ENCODE measurements around the gene DMAC2. TPM values are rescaled to one million over a fixed set of nuclear protein-coding genes. Genes with fewer than 3 reads are reported as not detected.

The DMAC2 gene
- total and polyA plus RNA-seq, 2 experiments from 2014 or later, result 77.2 to 86.5 TPM

DNA sequence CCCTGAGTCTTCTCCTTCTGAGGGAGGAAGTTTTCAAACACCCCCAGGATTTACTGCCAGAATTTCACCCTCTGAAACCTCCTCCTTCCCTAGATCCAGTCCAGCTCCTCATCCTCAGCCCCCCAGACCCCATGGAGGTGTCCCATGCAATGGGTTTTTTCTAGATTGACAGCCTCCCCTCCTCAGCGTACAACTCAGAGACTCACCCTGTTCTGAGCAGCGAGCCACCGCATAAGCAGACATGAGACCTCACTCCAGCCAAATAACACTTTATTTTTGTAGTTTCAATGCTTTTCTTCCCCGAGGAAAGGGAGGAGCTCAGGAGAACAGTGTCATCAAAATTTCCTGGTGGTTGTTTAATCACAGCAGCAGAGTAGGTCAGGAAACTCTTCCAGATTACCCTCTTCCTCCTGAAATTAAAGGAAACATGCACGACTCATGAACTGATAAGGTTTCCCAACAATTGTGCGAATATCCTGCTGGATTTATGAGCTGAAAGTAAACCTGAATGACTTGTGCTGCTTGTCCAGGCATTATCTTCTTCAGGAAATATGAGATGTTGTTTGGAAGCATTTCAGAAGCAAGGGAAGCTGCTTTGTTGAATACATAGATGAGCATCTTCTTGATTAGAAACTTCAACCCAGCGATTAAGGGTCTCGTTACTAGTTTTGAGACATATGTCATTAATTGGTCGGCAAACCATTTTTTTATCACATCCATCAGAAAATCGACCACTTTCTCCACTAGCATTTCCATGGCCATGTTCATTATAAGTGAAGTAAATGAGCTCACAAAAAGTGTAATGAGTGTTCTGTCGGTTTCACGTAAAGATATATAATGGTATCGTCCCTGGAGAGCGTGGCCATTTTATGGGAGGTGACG is 39.4 kb upstream of the DMAC2 start:
- no peak for ATAC-seq
- Mint-ChIP-seq H3K4me1 (no peaks in the 10 kb centered on the region), H3K36me3 (ENCODE audit: low read depth) (no peaks in the 10 kb centered on the region; the same call in 1 of the 3 replicates), H3K27ac (no peak overlapping the region), H3K27me3 (ENCODE audit: insufficient read depth, low read depth, poor library complexity) (peaks cover 9% of the 10 kb centered on the region), H3K4me3 (no peak overlapping the region), H3K9me3 (peaks cover 51% of the 10 kb centered on the region)
- Histone ChIP-seq H3K36me3 (ENCODE audit: insufficient read depth) (no peaks in the 10 kb centered on the region), H3K9me2 (ENCODE audit: insufficient read depth) (peaks cover 8% of the 10 kb centered on the region; the same call in 1 of the 2 replicates), H3K4me2 (no peak overlapping the region), H4K20me1 (replicated peaks; ENCODE audit: insufficient read depth) (no peaks in the 10 kb centered on the region), H3F3A (replicated peaks; ENCODE audit: low read depth) (no peaks in the 10 kb centered on the region), H3K79me2 (replicated peaks; ENCODE audit: insufficient read depth) (no peaks in the 10 kb centered on the region), H2AFZ (no peak overlapping the region), H3K27ac (ENCODE audit: low read depth) (no peak overlapping the region), H3K4me1 (ENCODE audit: insufficient read depth) (no peaks in the 10 kb centered on the region), H3K27me3 (ENCODE audit: insufficient read depth) (no peaks in the 10 kb centered on the region), H3K4me3 (no peak overlapping the region)
- DNase-seq (ENCODE audit: low spot score), result no peak
- TF ChIP-seq EZH2 (IDR thresholded peaks at IDR 0.05; ENCODE audit: low read depth, unreplicated experiment) (no peak), NANOG (IDR thresholded peaks at IDR 0.05; ENCODE audit: borderline replicate concordance) (no peak), EZH2phosphoT487 (IDR thresholded peaks at IDR 0.05; ENCODE audit: unreplicated experiment) (no peak), JUNB (IDR thresholded peaks at IDR 0.05; ENCODE audit: unreplicated experiment) (no peak), ZNF331 (CRISPR knock-in tag; IDR thresholded peaks at IDR 0.05; ENCODE audit: low read depth) (no peak), ZNF114 (CRISPR knock-in tag; IDR thresholded peaks at IDR 0.05) (no peak), STAT1 (IDR thresholded peaks at IDR 0.05; ENCODE audit: unreplicated experiment) (no peak), CREB1 (CRISPR knock-in tag; IDR thresholded peaks at IDR 0.05; ENCODE audit: low read depth) (no peak), POLR2AphosphoS5 (IDR thresholded peaks at IDR 0.05; ENCODE audit: low read depth) (no peak)
- TF ChIP-seq, protein P1, sequence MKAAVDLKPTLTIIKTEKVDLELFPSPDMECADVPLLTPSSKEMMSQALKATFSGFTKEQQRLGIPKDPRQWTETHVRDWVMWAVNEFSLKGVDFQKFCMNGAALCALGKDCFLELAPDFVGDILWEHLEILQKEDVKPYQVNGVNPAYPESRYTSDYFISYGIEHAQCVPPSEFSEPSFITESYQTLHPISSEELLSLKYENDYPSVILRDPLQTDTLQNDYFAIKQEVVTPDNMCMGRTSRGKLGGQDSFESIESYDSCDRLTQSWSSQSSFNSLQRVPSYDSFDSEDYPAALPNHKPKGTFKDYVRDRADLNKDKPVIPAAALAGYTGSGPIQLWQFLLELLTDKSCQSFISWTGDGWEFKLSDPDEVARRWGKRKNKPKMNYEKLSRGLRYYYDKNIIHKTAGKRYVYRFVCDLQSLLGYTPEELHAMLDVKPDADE (IDR thresholded peaks at IDR 0.05), result no peak
- TF ChIP-seq, protein P2, sequence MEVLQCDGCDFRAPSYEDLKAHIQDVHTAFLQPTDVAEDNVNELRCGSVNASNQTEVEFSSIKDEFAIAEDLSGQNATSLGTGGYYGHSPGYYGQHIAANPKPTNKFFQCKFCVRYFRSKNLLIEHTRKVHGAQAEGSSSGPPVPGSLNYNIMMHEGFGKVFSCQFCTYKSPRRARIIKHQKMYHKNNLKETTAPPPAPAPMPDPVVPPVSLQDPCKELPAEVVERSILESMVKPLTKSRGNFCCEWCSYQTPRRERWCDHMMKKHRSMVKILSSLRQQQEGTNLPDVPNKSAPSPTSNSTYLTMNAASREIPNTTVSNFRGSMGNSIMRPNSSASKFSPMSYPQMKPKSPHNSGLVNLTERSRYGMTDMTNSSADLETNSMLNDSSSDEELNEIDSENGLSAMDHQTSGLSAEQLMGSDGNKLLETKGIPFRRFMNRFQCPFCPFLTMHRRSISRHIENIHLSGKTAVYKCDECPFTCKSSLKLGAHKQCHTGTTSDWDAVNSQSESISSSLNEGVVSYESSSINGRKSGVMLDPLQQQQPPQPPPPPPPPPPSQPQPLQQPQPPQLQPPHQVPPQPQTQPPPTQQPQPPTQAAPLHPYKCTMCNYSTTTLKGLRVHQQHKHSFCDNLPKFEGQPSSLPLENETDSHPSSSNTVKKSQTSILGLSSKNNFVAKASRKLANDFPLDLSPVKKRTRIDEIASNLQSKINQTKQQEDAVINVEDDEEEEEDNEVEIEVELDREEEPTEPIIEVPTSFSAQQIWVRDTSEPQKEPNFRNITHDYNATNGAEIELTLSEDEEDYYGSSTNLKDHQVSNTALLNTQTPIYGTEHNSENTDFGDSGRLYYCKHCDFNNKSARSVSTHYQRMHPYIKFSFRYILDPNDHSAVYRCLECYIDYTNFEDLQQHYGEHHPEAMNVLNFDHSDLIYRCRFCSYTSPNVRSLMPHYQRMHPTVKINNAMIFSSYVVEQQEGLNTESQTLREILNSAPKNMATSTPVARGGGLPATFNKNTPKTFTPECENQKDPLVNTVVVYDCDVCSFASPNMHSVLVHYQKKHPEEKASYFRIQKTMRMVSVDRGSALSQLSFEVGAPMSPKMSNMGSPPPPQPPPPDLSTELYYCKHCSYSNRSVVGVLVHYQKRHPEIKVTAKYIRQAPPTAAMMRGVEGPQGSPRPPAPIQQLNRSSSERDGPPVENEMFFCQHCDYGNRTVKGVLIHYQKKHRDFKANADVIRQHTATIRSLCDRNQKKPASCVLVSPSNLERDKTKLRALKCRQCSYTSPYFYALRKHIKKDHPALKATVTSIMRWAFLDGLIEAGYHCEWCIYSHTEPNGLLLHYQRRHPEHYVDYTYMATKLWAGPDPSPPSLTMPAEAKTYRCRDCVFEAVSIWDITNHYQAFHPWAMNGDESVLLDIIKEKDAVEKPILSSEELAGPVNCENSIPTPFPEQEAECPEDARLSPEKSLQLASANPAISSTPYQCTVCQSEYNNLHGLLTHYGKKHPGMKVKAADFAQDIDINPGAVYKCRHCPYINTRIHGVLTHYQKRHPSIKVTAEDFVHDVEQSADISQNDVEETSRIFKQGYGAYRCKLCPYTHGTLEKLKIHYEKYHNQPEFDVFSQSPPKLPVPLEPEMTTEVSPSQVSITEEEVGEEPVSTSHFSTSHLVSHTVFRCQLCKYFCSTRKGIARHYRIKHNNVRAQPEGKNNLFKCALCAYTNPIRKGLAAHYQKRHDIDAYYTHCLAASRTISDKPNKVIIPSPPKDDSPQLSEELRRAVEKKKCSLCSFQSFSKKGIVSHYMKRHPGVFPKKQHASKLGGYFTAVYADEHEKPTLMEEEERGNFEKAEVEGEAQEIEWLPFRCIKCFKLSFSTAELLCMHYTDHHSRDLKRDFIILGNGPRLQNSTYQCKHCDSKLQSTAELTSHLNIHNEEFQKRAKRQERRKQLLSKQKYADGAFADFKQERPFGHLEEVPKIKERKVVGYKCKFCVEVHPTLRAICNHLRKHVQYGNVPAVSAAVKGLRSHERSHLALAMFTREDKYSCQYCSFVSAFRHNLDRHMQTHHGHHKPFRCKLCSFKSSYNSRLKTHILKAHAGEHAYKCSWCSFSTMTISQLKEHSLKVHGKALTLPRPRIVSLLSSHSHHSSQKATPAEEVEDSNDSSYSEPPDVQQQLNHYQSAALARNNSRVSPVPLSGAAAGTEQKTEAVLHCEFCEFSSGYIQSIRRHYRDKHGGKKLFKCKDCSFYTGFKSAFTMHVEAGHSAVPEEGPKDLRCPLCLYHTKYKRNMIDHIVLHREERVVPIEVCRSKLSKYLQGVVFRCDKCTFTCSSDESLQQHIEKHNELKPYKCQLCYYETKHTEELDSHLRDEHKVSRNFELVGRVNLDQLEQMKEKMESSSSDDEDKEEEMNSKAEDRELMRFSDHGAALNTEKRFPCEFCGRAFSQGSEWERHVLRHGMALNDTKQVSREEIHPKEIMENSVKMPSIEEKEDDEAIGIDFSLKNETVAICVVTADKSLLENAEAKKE (CRISPR knock-in tag; IDR thresholded peaks at IDR 0.05), result no peak
- TF ChIP-seq, protein P3, sequence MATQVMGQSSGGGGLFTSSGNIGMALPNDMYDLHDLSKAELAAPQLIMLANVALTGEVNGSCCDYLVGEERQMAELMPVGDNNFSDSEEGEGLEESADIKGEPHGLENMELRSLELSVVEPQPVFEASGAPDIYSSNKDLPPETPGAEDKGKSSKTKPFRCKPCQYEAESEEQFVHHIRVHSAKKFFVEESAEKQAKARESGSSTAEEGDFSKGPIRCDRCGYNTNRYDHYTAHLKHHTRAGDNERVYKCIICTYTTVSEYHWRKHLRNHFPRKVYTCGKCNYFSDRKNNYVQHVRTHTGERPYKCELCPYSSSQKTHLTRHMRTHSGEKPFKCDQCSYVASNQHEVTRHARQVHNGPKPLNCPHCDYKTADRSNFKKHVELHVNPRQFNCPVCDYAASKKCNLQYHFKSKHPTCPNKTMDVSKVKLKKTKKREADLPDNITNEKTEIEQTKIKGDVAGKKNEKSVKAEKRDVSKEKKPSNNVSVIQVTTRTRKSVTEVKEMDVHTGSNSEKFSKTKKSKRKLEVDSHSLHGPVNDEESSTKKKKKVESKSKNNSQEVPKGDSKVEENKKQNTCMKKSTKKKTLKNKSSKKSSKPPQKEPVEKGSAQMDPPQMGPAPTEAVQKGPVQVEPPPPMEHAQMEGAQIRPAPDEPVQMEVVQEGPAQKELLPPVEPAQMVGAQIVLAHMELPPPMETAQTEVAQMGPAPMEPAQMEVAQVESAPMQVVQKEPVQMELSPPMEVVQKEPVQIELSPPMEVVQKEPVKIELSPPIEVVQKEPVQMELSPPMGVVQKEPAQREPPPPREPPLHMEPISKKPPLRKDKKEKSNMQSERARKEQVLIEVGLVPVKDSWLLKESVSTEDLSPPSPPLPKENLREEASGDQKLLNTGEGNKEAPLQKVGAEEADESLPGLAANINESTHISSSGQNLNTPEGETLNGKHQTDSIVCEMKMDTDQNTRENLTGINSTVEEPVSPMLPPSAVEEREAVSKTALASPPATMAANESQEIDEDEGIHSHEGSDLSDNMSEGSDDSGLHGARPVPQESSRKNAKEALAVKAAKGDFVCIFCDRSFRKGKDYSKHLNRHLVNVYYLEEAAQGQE (IDR thresholded peaks at IDR 0.05; ENCODE audit: unreplicated experiment), result no peak
- TF ChIP-seq, protein P4, sequence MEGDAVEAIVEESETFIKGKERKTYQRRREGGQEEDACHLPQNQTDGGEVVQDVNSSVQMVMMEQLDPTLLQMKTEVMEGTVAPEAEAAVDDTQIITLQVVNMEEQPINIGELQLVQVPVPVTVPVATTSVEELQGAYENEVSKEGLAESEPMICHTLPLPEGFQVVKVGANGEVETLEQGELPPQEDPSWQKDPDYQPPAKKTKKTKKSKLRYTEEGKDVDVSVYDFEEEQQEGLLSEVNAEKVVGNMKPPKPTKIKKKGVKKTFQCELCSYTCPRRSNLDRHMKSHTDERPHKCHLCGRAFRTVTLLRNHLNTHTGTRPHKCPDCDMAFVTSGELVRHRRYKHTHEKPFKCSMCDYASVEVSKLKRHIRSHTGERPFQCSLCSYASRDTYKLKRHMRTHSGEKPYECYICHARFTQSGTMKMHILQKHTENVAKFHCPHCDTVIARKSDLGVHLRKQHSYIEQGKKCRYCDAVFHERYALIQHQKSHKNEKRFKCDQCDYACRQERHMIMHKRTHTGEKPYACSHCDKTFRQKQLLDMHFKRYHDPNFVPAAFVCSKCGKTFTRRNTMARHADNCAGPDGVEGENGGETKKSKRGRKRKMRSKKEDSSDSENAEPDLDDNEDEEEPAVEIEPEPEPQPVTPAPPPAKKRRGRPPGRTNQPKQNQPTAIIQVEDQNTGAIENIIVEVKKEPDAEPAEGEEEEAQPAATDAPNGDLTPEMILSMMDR (conservative IDR thresholded peaks at IDR 0.05; ENCODE audit: low read depth in 2 of 2), result no peak
